SK-N-SH treated with all-trans-retinoic acid at 6 μM for 48 hours (cell line): ENCODE measurements around the gene TBC1D9B.

Experiments used
- PPARA ChIP-seq: fragments of 250-450 bp; sonication (Bioruptor Pico); IDR thresholded peaks from 2 replicates; pipeline ENCODE4 v1.5.0; 2020; ENCODE audit warnings: mild to moderate bottlenecking, borderline replicate concordance
- RARB ChIP-seq: fragments of 250-450 bp; sonication (Bioruptor Pico); IDR thresholded peaks from 2 replicates; pipeline ENCODE4 v1.8.0; 2021; ENCODE audit warnings: mild to moderate bottlenecking, moderate library complexity
- SNAI2 ChIP-seq: fragments of 250-450 bp; sonication (Bioruptor Pico); IDR thresholded peaks from 2 replicates; pipeline ENCODE4 v1.5.0; 2020; ENCODE audit warnings: mild to moderate bottlenecking, moderate library complexity
- TOX ChIP-seq: fragments of 250-450 bp; sonication (Bioruptor Pico); IDR thresholded peaks from 2 replicates; pipeline ENCODE4 v1.8.0; 2021; ENCODE audit warnings: mild to moderate bottlenecking, moderate library complexity, borderline replicate concordance
- ZC3H10 ChIP-seq: fragments of 250-450 bp; sonication (Bioruptor Pico); IDR thresholded peaks from 2 replicates; pipeline ENCODE4 v1.5.1; 2021; ENCODE audit warnings: mild to moderate bottlenecking, moderate library complexity
- ZFP3 ChIP-seq: fragments of 250-450 bp; sonication (Bioruptor Pico); IDR thresholded peaks from 2 replicates; pipeline ENCODE4 v1.5.0; 2020; ENCODE audit warnings: mild to moderate bottlenecking, moderate library complexity
- ZNF565 ChIP-seq: fragments of 450-650 bp; formaldehyde crosslinking; conservative IDR thresholded peaks from 2 replicates; pipeline ENCODE4 v1.5.0; 2020; ENCODE audit warnings: low read depth, mild to moderate bottlenecking, moderate library complexity
- TF ChIP-seq, protein P1 (sequence below): fragments of 250-450 bp; sonication (Bioruptor Pico); IDR thresholded peaks from 2 replicates; pipeline ENCODE4 v1.5.1; 2020; ENCODE audit warnings: low read depth, mild to moderate bottlenecking, moderate library complexity

DNA sequence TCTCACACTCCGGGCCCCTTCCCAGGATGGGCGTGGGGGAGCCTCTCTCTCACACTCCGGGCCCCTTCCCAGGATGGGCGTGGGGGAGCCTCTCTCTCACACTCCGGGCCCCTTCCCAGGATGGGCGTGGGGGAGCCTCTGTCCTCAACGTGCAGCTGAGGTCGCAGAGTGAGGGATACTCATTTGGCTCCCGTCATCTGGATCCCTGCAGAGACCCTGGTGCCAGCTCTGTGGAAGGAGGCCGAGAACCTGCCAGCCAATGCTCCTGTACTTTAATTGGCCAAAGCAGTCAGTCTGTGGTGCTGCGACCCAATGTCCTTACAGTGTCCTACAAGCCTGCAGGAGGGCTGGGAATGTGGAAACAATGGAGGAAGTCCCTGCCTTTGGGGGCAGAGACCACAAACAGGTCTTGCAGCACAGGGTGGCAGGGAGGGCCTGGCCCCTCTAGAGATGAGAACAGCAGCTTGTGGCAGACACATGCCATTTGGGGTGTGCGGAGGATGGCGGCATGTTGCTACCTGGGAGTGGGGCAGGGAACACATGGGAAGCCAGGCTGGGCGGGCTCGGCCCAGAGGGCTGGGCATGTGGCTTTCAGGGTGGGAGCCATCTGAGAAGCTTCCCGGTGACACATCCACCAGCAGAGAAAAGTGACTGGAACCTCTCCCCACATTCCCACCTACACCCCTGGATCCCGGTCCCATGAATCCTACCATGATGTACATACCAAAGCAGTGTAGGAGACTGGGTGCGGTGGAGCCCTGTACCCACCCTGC lies 35.5 kb downstream of the TBC1D9B start:
- TF ChIP-seq, protein P1, sequence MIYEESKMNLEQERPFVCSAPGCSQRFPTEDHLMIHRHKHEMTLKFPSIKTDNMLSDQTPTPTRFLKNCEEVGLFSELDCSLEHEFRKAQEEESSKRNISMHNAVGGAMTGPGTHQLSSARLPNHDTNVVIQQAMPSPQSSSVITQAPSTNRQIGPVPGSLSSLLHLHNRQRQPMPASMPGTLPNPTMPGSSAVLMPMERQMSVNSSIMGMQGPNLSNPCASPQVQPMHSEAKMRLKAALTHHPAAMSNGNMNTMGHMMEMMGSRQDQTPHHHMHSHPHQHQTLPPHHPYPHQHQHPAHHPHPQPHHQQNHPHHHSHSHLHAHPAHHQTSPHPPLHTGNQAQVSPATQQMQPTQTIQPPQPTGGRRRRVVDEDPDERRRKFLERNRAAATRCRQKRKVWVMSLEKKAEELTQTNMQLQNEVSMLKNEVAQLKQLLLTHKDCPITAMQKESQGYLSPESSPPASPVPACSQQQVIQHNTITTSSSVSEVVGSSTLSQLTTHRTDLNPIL (CRISPR knock-in tag), result no peak
- TF ChIP-seq ZFP3 (CRISPR knock-in tag) (no peak), TOX (no peak), ZNF565 (CRISPR knock-in tag) (no peak), SNAI2 (CRISPR knock-in tag) (no peak), ZC3H10 (CRISPR knock-in tag) (no peak), PPARA (CRISPR knock-in tag) (no peak), RARB (no peak)
